ENCODE data around the gene LYPD8.

Gene LYPD8

GRCh38 chr1:248697907-248698306, 57.7 kb downstream of the LYPD8 start:
- no peak for DNase-seq

- no peak for DNase-seq
Observed at GRCh38 chr1:248696774-248697173, 58.8 kb downstream of the LYPD8 start.

- no peak for DNase-seq
Observed at GRCh38 chr1:248696261-248696660, 59.3 kb downstream of the LYPD8 start.

- DNase-seq = no peak
Observed at GRCh38 chr1:248695451-248696132, 60.0 kb downstream of the LYPD8 start.

GRCh38 chr1:248691567-248692155, 63.9 kb downstream of the LYPD8 start:
- no peak for DNase-seq
